Activated CD8-positive, alpha-beta memory T cell treated with anti-CD3 and anti-CD28 coated beads for 48 hours (primary cell): Measurements from ENCODE around the gene ERVMER34-1.

Experiments
- DNase-seq, 3 experiments: peaks; one replicate each; pipeline ENCODE4 v3.0.0-alpha.2; 2020; ENCODE audit warnings: low read depth in 2 of 3, low spot score in 2 of 3

Gene ERVMER34-1

DNA sequence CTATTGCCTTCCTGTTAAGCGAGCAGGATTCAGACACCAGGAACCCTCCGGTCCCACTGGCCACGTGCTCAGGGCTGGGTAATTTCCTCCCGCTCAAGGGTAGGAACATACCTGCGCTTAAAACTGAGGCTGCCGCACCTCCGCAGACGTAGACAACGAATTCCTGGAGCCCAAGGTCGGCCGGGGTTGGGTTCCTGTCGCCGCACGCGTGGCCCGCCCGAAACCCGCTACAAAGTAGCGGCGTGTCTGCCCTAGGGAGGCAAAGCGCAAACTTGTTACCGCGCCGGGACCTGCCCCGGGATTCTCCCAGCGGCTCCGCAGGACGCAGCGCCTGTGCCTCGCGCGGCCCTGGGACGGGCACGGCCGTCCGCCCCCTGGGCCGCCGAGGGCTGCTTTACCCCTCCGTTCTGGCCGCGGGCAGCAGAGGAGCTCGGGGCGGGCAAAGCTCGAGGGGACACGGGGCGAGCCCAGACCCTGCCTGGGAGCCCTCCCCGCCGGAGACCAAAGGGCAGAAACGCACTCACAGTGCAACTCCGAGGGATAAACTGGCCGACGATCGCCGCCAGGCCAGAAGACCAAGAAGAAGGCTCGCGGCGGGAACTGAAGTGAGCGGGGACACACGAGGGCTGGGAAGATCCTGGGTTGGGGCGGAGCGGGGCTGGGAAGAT, at the start of gene ERVMER34-1:
Gene ERVMER34-1 (minus strand): TSS at position 607 of the 668 bp plus-strand sequence. CDS start 5,905 bp downstream, outside the sequence.
- DNase-seq = peak in 1 of 3 experiments; percentile 1

- DNase-seq = no peak
These were observed 48.6 kb upstream of the ERVMER34-1 start for GRCh38 chr4:52799813-52800212.

- DNase-seq = no peak
These were observed 44.3 kb upstream of the ERVMER34-1 start for GRCh38 chr4:52795533-52795932.

- DNase-seq = no peak
These were observed 40.7 kb upstream of the ERVMER34-1 start for GRCh38 chr4:52791936-52792335.

GRCh38 chr4:52789774-52790173, 38.5 kb upstream of the ERVMER34-1 start:
- DNase-seq = no peak

DNA sequence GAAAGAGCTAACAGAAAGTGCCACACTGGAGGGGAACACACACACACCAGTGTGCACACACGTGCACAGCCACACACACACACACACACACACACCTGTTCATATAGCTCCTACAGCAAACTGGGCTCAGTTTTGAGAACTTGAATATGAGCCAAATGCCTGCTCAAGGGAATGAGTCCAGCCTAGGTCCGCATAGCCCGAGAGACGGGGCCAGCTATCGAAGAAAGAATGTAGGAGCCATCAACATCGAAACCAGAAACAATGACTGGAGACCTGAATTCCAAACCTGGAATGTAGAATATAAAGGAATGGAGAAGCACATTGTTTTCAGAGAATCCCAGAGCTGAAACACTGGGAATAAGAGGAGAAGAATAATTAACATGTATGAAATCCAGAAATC, 37.6 kb upstream of the ERVMER34-1 start:
- DNase-seq = no peak

DNA sequence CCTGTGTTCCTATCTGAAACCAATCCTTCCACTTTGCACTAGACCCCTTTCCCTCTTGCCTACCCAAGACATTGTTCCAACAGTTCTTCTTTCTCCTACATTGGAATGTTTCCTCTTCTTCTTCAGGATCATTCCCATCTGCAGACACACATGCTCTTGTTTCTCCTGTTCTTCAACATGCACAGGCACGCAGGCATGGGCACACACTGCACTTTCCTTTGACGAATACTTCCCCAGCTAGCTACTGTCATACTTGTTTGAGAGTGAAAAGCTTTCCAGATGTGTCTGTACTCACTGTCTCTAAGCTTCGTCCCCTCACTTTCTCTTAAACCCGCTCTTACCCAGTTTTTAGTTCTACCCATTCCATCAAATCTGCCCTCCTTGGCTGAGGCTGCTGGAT, 31.8 kb upstream of the ERVMER34-1 start:
- no peak for DNase-seq

GRCh38 chr4:52780617-52781354, 29.6 kb upstream of the ERVMER34-1 start:
- DNase-seq = no peak

DNA sequence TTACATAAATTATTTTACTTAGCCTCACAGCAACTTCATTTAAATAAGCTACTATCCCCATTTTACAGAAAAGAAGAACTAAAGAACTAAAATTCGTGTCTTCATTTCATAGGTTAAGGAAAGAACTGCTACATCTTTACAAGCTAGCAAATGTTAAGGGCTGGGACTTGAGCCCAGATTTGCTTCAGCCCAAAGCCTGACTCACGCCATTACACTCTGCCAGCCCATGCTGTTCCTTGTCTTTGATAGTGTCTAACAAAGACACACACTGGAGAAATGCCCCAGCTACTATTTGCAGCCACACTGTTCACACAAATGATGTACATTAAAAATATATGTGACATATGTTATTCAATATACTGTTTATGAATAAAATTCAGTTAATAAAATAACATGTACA, 29.0 kb upstream of the ERVMER34-1 start:
- DNase-seq = no peak

- DNase-seq = no peak
These were observed 9.0 kb upstream of the ERVMER34-1 start for GRCh38 chr4:52760256-52760655.

- DNase-seq = no peak
These were observed 4.2 kb upstream of the ERVMER34-1 start for GRCh38 chr4:52755426-52755825.

GRCh38 chr4:52752936-52753335, 1.7 kb upstream of the ERVMER34-1 start:
- no peak for DNase-seq

GRCh38 chr4:52751487-52751911, 274 bp upstream of the ERVMER34-1 start:
- DNase-seq = no peak

- no peak for DNase-seq
These were observed 1.0 kb downstream of the ERVMER34-1 start for GRCh38 chr4:52750213-52750612.

DNA sequence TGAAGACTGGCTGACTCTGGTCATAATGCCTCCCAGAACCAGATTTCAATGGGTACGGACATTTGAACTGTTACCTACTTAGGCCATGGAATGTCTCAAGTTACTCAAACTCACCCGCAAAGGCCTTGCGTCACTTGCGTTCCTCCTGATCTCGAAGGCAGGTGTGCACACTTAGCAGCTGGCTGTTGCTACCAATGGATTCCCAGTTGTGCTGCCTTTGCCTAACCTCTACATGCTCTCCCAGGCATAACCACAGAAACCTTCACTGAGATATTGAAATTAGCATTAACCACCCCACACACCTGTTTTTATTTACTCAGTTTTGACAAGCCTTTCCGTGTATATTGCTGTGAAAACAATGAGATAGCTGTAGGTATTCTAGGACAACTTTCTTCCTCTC, 2.8 kb downstream of the ERVMER34-1 start:
- DNase-seq = no peak

DNA sequence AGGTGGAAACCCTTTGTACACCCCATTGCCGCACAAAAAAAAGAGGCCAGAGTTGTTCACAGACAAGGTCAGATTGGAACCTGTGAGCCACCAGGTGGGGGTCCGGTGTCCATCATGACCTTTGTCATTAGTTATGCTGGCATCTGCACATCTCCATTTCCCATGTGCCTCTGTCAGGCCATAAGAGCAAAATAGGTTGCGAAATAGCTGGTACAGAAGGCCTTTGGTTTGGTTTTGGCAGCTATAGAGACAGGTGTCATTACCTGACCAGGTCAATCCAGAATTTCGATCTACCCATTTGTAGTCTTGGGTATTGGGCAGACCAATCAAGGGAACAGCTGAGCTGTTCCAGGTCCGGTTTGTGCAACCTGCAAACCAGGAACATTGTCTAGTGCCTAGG, 6.6 kb downstream of the ERVMER34-1 start:
- DNase-seq = no peak

GRCh38 chr4:52743444-52744019, 7.7 kb downstream of the ERVMER34-1 start:
- no peak for DNase-seq

DNA sequence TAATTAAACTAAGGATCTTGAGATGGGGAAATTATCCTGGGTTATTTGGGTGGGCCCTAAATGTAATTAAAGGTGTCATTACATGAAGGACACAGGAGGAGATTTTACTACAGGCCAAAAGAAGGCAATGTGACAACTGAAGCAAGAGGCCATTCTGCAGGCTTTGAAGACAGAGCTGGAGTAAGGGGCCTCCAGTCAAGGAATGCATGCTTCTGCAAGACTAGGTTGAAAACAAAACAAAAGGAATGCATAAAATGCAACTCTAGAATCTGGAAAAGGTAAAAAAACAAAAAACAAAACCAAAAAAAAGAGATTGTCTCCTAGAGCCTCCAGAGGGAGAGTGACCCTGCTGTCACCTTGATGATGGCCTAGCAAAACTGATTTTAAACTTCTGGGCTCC, 21.6 kb downstream of the ERVMER34-1 start:
- no peak for DNase-seq

DNA sequence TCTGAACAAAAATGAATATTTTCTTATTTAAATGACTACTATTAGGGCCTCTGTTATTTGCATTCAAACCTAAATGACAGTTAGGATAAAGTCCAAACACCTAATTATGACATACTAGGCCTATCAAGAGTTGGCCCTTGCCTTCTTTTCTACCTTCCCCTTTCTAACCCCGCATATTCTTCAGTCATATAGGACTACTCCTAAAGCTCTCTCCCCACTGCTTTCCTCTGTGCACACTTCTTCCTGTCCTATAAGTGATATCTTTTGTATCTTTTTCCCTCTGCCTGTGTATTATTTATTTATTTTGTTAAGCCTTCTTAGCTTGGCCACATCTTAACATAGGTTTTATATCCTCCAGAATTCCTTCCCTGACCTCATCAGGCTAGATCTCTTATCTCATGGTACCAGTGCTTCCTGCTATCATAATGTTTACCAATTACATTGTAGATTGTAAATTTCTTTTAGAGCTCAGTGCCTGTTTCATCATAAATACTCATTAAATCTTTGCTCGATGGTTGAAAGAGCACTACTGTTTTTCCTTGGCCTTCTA, 22.5 kb downstream of the ERVMER34-1 start:
- DNase-seq = no peak

DNA sequence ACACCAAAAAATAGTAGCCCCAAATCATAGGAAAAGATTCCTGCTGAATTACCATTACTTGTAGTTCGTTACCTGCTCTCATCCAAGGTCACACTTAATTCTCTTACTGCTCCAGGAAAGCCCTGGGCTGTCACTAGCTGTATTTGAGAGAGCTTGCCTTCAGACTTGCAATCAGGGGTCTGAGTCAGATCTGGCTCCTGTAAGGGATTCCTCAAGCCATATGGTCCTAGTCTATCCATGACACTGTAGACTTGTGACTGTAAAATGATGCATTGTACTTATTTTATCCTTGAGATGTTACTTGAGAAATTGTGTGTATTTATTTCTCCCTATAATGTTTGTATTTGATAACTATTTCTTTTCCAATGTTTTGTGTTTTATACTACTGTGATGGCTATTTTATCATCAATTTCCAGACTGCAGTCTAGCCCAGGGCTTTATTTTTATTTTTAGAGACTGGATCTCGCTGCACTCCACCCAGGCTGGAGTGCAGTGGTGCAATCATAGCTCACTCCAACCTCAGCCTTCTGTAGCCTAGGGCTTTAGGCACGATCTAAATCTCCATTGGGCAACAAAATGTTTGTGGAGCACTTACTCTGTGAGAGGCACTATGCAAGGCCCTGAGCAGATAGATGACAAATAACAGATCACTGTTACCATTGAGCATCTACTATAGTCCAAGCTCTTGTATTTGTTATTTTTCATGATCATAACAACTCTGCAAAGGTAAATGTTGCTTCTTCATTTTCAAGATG, 24.2 kb downstream of the ERVMER34-1 start:
- no peak for DNase-seq
